ENCODE measurements around the gene BRD4.

BRD4 gene

GRCh38 chr19:15187026-15188007 is 145.0 kb downstream of the BRD4 start:
- DNase-seq = no peak

Data from NCI-H524 (cell line).